ENCODE results near the gene FAT1.

GRCh38 chr4:186666750-186667149, 56.9 kb downstream of the FAT1 start:
- TF ChIP-seq CTCF (IDR thresholded peaks at IDR 0.05) (no peak), POLR2AphosphoS5 (IDR thresholded peaks at IDR 0.05) (no peak)

Data from suprapubic skin (tissue), 3 donors.